Fibroblast of lung (primary cell): ENCODE results near the gene C15orf61.

Experiments
- EZH2 ChIP-seq: IDR thresholded peaks from 2 replicates; pipeline ENCODE4 v1.5.1; 2012; ENCODE audit warnings: low read length, control low read depth, mild to moderate bottlenecking; ENCODE audit errors: missing control alignments
- TF ChIP-seq, protein P1 (sequence below), 2 donors: IDR thresholded peaks in 1 of 2; conservative IDR thresholded peaks in 1 of 2; 1 replicate in 1 of 2; 2 replicates in 1 of 2; pipeline ENCODE4 v1.5.1; 2011 to 2012; ENCODE audit warnings: low read length in 2 of 2, control low read depth in 1 of 2, inconsistent platforms in 1 of 2, low read depth in 1 of 2, mild to moderate bottlenecking in 1 of 2

DNA sequence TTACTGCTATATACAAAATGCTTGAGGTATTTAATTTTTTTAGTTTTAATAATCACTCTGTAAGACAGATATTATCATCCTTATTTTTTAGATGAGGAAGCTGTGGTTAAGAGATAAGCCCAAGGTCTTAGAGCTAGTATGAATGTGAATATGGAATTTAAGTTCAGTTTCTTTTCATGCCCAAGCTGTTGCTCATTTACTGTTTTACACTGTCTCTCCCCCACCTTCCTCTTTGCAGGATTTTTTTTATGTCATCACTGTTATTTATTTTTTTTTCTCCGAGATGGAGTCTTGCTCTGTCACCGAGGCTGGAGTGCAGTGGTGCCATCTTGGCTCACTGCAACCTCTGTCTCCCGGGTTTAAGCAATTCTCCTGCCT, 44.0 kb downstream of the C15orf61 start:
- TF ChIP-seq, protein P1, sequence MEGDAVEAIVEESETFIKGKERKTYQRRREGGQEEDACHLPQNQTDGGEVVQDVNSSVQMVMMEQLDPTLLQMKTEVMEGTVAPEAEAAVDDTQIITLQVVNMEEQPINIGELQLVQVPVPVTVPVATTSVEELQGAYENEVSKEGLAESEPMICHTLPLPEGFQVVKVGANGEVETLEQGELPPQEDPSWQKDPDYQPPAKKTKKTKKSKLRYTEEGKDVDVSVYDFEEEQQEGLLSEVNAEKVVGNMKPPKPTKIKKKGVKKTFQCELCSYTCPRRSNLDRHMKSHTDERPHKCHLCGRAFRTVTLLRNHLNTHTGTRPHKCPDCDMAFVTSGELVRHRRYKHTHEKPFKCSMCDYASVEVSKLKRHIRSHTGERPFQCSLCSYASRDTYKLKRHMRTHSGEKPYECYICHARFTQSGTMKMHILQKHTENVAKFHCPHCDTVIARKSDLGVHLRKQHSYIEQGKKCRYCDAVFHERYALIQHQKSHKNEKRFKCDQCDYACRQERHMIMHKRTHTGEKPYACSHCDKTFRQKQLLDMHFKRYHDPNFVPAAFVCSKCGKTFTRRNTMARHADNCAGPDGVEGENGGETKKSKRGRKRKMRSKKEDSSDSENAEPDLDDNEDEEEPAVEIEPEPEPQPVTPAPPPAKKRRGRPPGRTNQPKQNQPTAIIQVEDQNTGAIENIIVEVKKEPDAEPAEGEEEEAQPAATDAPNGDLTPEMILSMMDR (conservative IDR thresholded peaks at IDR 0.05 in 1 of 2, IDR thresholded peaks at IDR 0.05 in 1 of 2; ENCODE audit: low read depth in 1 of 2, low read length in 2 of 2) = no peak
- no peak for TF ChIP-seq EZH2
